HG02642 (cell line): ENCODE data around the gene EMID1.

Experiments used
- ATAC-seq: cut with Tn5 transposase; IDR thresholded peaks from one replicate; pipeline ENCODE4 v1.9.1; 2021; ENCODE audit warnings: mild to moderate bottlenecking; ENCODE audit not compliant: unreplicated experiment, poor library complexity

EMID1 gene

GRCh38 chr22:29194184-29194583 is 11.5 kb upstream of the EMID1 start:
- ATAC-seq, result no peak

GRCh38 chr22:29195118-29195963 is 10.4 kb upstream of the EMID1 start:
- no peak for ATAC-seq

GRCh38 chr22:29195964-29196666 is 9.6 kb upstream of the EMID1 start:
- no peak for ATAC-seq

GRCh38 chr22:29197096-29197495 is 8.6 kb upstream of the EMID1 start:
- ATAC-seq, result no peak

GRCh38 chr22:29198240-29198639 is 7.5 kb upstream of the EMID1 start:
- ATAC-seq, result no peak

- ATAC-seq, result no peak
Observed at GRCh38 chr22:29199702-29200400, 5.8 kb upstream of the EMID1 start.

GRCh38 chr22:29200901-29201300 is 4.8 kb upstream of the EMID1 start:
- ATAC-seq, result no peak

- no peak for ATAC-seq
Observed at GRCh38 chr22:29201782-29202181, 3.9 kb upstream of the EMID1 start.

- peak; percentile 76 for ATAC-seq
Observed at GRCh38 chr22:29202212-29203192, 3.2 kb upstream of the EMID1 start.

GRCh38 chr22:29203488-29204454 is 1.9 kb upstream of the EMID1 start:
- ATAC-seq, result no peak

GRCh38 chr22:29204455-29205183 is 1.1 kb upstream of the EMID1 start:
- no peak for ATAC-seq

- no peak for ATAC-seq
Observed at GRCh38 chr22:29205252-29205593, 473 bp upstream of the EMID1 start.

- ATAC-seq, result no peak
Observed at GRCh38 chr22:29206372-29207242, 911 bp downstream of the EMID1 start.

GRCh38 chr22:29207243-29207550 is 1.5 kb downstream of the EMID1 start:
- no peak for ATAC-seq

- ATAC-seq, result no peak
Observed at GRCh38 chr22:29207562-29208501, 2.1 kb downstream of the EMID1 start.

GRCh38 chr22:29208502-29208862 is 2.8 kb downstream of the EMID1 start:
- no peak for ATAC-seq
